H9 (cell line): ENCODE results near the gene COL23A1. TPM values are rescaled to one million over a fixed set of nuclear protein-coding genes. Genes with fewer than 3 reads are reported as not detected.

Experiments
- DNase-seq: peaks from one replicate; pipeline ENCODE4 v3.0.0-alpha.2; 2017
- H2AFZ ChIP-seq: one replicate; pipeline ENCODE4 v1.6.1; 2013; ENCODE audit warnings: mild to moderate bottlenecking, low read length, control low read depth, moderate library complexity
- H2AK5ac ChIP-seq: 2 replicates; pipeline ENCODE4 v1.6.1; 2013; ENCODE audit warnings: low read length, control low read depth, mixed read lengths; ENCODE audit not compliant: insufficient read length
- H2BK120ac ChIP-seq: one replicate; pipeline ENCODE4 v1.6.1; 2013; ENCODE audit warnings: low read depth, mild to moderate bottlenecking, low read length, control low read depth, inconsistent platforms; ENCODE audit not compliant: poor library complexity, severe bottlenecking
- H2BK12ac ChIP-seq: 2 replicates; pipeline ENCODE4 v1.6.1; 2013; ENCODE audit warnings: low read length, control low read depth, mixed read lengths, low read depth; ENCODE audit not compliant: insufficient read length
- H2BK15ac ChIP-seq: 2 replicates; pipeline ENCODE4 v1.6.1; 2013; ENCODE audit warnings: low read depth, low read length, control low read depth
- H2BK20ac ChIP-seq: one replicate; pipeline ENCODE4 v1.6.1; 2013; ENCODE audit warnings: low read depth, mild to moderate bottlenecking, low read length, control low read depth, inconsistent platforms; ENCODE audit not compliant: poor library complexity, severe bottlenecking
- H2BK5ac ChIP-seq: 2 replicates; pipeline ENCODE4 v1.6.1; 2013; ENCODE audit warnings: low read length, control low read depth, mixed read lengths; ENCODE audit not compliant: insufficient read length
- H3K14ac ChIP-seq: 2 replicates; pipeline ENCODE4 v1.6.1; 2013; ENCODE audit warnings: low read length, control low read depth; ENCODE audit not compliant: insufficient read depth
- H3K18ac ChIP-seq: 2 replicates; pipeline ENCODE4 v1.6.1; 2013; ENCODE audit warnings: low read depth, mild to moderate bottlenecking, mixed read lengths, low read length, control low read depth; ENCODE audit not compliant: insufficient read length
- H3K23ac ChIP-seq: 2 replicates; pipeline ENCODE4 v1.6.1; 2013; ENCODE audit warnings: low read length, control low read depth, mixed read lengths, low read depth; ENCODE audit not compliant: insufficient read length
- H3K23me2 ChIP-seq: 2 replicates; pipeline ENCODE4 v1.6.1; 2013; ENCODE audit warnings: low read depth, mild to moderate bottlenecking, mixed read lengths, low read length, control low read depth; ENCODE audit not compliant: insufficient read length, poor library complexity, severe bottlenecking
- H3K27ac ChIP-seq: 2 replicates; pipeline ENCODE4 v1.5.1; 2013; ENCODE audit warnings: low read length, control low read depth, mixed read lengths, low read depth; ENCODE audit not compliant: insufficient read length
- H3K27me3 ChIP-seq: 2 replicates; pipeline ENCODE4 v1.6.1; 2013; ENCODE audit warnings: low read length, control low read depth, inconsistent platforms; ENCODE audit not compliant: insufficient read depth
- H3K4ac ChIP-seq: 2 replicates; pipeline ENCODE4 v1.6.1; 2013; ENCODE audit warnings: low read depth, mild to moderate bottlenecking, control low read depth, inconsistent platforms, low read length, moderate library complexity
- H3K4me1 ChIP-seq: 2 replicates; pipeline ENCODE4 v1.6.1; 2013; ENCODE audit warnings: low read length, control low read depth, inconsistent platforms; ENCODE audit not compliant: insufficient read depth
- H3K4me2 ChIP-seq: 2 replicates; pipeline ENCODE4 v1.6.1; 2013; ENCODE audit warnings: low read length, control low read depth, mixed read lengths; ENCODE audit not compliant: insufficient read length, insufficient read depth
- H3K56ac ChIP-seq: 2 replicates; pipeline ENCODE4 v1.6.1; 2013; ENCODE audit warnings: low read depth, mild to moderate bottlenecking, mixed read lengths, low read length, control low read depth; ENCODE audit not compliant: insufficient read length
- H3K79me1 ChIP-seq: 2 replicates; pipeline ENCODE4 v1.6.1; 2013; ENCODE audit warnings: low read depth, mild to moderate bottlenecking, moderate library complexity, low read length, control low read depth, inconsistent platforms; ENCODE audit not compliant: insufficient read depth, poor library complexity, severe bottlenecking
- H3K79me2 ChIP-seq: 2 replicates; pipeline ENCODE4 v1.6.1; 2013; ENCODE audit warnings: low read length, control low read depth, inconsistent platforms; ENCODE audit not compliant: insufficient read depth
- H3K9ac ChIP-seq: 2 replicates; pipeline ENCODE4 v1.6.1; 2013; ENCODE audit warnings: low read length, control low read depth, mixed read lengths; ENCODE audit not compliant: insufficient read length; ENCODE audit errors: extremely low read depth
- H3K9me3 ChIP-seq: one replicate; pipeline ENCODE4 v1.6.1; 2013; ENCODE audit warnings: low read depth, low read length, inconsistent platforms; ENCODE audit not compliant: control insufficient read depth
- H3T11ph ChIP-seq: one replicate; pipeline ENCODE4 v1.6.1; 2013; ENCODE audit warnings: mild to moderate bottlenecking, low read length, control low read depth, inconsistent platforms
- H4K20me1 ChIP-seq: one replicate; pipeline ENCODE4 v1.6.1; 2013; ENCODE audit not compliant: control insufficient read depth, insufficient read length, insufficient read depth
- H4K5ac ChIP-seq: 2 replicates; pipeline ENCODE4 v1.6.1; 2013; ENCODE audit warnings: low read depth, mild to moderate bottlenecking, mixed read lengths, low read length, control low read depth; ENCODE audit not compliant: insufficient read length
- H4K8ac ChIP-seq: replicated peaks from 2 replicates; pipeline ENCODE4 v1.6.1; 2013; ENCODE audit warnings: low read length, control low read depth, mixed read lengths, low read depth; ENCODE audit not compliant: insufficient read length
- H4K91ac ChIP-seq: 2 replicates; pipeline ENCODE4 v1.6.1; 2013; ENCODE audit warnings: low read depth, mild to moderate bottlenecking, moderate library complexity, mixed read lengths, low read length, control low read depth; ENCODE audit not compliant: insufficient read length
- H3K27ac Mint-ChIP-seq, 3 experiments: 2 replicates in 2 of 3; 3 replicates in 1 of 3; pipeline ENCODE4 v1.8.0; 2020 to 2021; ENCODE audit warnings: mixed read lengths in 3 of 3, mild to moderate bottlenecking in 1 of 3, moderate library complexity in 1 of 3
- H3K27me3 Mint-ChIP-seq: 2 replicates; pipeline ENCODE4 v1.8.0; 2021; ENCODE audit warnings: low read depth, mild to moderate bottlenecking, moderate library complexity, mixed read lengths
- H3K36me3 Mint-ChIP-seq, 3 experiments: 2 replicates in 2 of 3; 3 replicates in 1 of 3; pipeline ENCODE4 v1.8.0; 2020 to 2021; ENCODE audit warnings: low read depth in 3 of 3, mixed read lengths in 3 of 3; ENCODE audit not compliant: insufficient read depth in 1 of 3
- H3K4me1 Mint-ChIP-seq, 2 experiments: 2 replicates each; pipeline ENCODE4 v1.8.0; 2020; ENCODE audit warnings: mixed read lengths in 2 of 2
- H3K4me3 Mint-ChIP-seq, 2 experiments: 2 replicates in 1 of 2; 3 replicates in 1 of 2; pipeline ENCODE4 v1.8.0; 2020 to 2021; ENCODE audit warnings: mild to moderate bottlenecking in 2 of 2, mixed read lengths in 2 of 2, moderate library complexity in 1 of 2
- H3K9me3 Mint-ChIP-seq, 2 experiments: 2 replicates in 1 of 2; 3 replicates in 1 of 2; pipeline ENCODE4 v1.8.0; 2020; ENCODE audit warnings: mild to moderate bottlenecking in 2 of 2, mixed read lengths in 2 of 2, moderate library complexity in 1 of 2
- WGBS: extraction: QIAGEN DNeasy Blood & Tissue Kit; methylation state at CpG from one replicate; pipeline ENCODE4 v1.1.7; 2013; ENCODE audit warnings: missing lambda C conversion rate, low lambda C conversion rate, mixed read lengths; ENCODE audit not compliant: insufficient read length; ENCODE audit errors: extremely low coverage; 5-methylcytosine and 5-hydroxymethylcytosine counted together
- total RNA-seq: library from RNA; stranded (reverse); gene quantifications from 2 replicates; pipeline ENCODE4 v1.2.1, GENCODE V29; 2021
- TF ChIP-seq, protein P1 (sequence below): fragments of 200-600 bp; sonication (generic); conservative IDR thresholded peaks from 3 replicates; pipeline ENCODE4 v1.8.0; 2021; ENCODE audit warnings: antibody characterized with exemption, mild to moderate bottlenecking

The COL23A1 gene
- total RNA-seq, 1 experiment from 2014 or later: 2.6 TPM

DNA sequence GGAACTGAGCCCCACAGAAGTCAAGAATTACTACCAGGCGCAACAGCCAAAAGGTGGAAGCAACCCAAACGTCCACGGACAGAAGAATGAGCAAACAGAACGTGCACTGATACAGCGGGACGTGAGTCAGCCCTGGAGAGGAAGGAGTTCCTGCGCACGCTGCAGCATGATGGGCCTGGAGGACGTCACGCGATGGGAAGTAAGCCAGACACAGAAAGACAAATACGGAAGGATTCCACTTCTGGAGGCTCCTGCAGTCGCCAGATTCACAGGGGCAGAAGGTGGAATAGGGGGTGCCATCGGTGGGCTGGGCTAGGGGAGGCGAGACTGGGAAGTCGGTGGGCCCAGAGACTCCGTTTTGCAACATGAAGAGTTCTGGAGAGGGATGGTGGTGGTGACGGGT is 277.3 kb downstream of the COL23A1 start:
- Histone ChIP-seq H2BK120ac (no peak overlapping the region), H3K14ac (peak overlapping the region; percentile 24), H2AK5ac (no peak overlapping the region), H4K5ac (no peak overlapping the region), H4K8ac (peak overlapping the region; percentile 73), H3K4me1 (no peaks in the 10 kb centered on the region; the same call in 1 of the 2 replicates), H2BK5ac (peak overlapping the region; percentile 19), H2BK20ac (no peak overlapping the region), H2AFZ (no peak overlapping the region), H2BK15ac (no peak overlapping the region), H4K91ac (no peak overlapping the region), H3K9me3 (no peaks in the 10 kb centered on the region), H3K9ac (no peak overlapping the region), H3K79me1 (no peaks in the 10 kb centered on the region), H3T11ph (no peak overlapping the region), H3K18ac (peak overlapping the region; percentile 37), H3K27me3 (no peaks in the 10 kb centered on the region), H3K56ac (no peak overlapping the region), H4K20me1 (no peaks in the 10 kb centered on the region), H3K23ac (no peak overlapping the region), H3K27ac (no peak overlapping the region), H2BK12ac (no peak overlapping the region), H3K4me2 (peak overlapping the region; percentile 16), H3K23me2 (peaks cover 3% of the 10 kb centered on the region), H3K79me2 (no peaks in the 10 kb centered on the region), H3K4ac (no peak overlapping the region)
- Mint-ChIP-seq H3K4me3 (no peak overlapping the region), H3K27me3 (no peaks in the 10 kb centered on the region; the same call in 1 of the 2 replicates), H3K9me3 (no peaks in the 10 kb centered on the region), H3K4me1 (peaks cover 5 to 12% of the 10 kb centered on the region in 2 experiments), H3K27ac (peak overlapping the region in 2 of 3 experiments; percentile 36 to 74; a peak in 5 of 7 replicates), H3K36me3 (no peaks in the 10 kb centered on the region)
- TF ChIP-seq, protein P1, sequence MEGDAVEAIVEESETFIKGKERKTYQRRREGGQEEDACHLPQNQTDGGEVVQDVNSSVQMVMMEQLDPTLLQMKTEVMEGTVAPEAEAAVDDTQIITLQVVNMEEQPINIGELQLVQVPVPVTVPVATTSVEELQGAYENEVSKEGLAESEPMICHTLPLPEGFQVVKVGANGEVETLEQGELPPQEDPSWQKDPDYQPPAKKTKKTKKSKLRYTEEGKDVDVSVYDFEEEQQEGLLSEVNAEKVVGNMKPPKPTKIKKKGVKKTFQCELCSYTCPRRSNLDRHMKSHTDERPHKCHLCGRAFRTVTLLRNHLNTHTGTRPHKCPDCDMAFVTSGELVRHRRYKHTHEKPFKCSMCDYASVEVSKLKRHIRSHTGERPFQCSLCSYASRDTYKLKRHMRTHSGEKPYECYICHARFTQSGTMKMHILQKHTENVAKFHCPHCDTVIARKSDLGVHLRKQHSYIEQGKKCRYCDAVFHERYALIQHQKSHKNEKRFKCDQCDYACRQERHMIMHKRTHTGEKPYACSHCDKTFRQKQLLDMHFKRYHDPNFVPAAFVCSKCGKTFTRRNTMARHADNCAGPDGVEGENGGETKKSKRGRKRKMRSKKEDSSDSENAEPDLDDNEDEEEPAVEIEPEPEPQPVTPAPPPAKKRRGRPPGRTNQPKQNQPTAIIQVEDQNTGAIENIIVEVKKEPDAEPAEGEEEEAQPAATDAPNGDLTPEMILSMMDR: no peak
- DNase-seq: no peak
- no CpG with 5 or more reads among the region's 18 CpGs for WGBS
